ENCODE data around the gene NKG7. TPM values are rescaled to one million over a fixed set of nuclear protein-coding genes. Genes with fewer than 3 reads are reported as not detected.

NKG7 gene
- total RNA-seq, 1 donor from 2014 or later = 3.5 TPM

DNA sequence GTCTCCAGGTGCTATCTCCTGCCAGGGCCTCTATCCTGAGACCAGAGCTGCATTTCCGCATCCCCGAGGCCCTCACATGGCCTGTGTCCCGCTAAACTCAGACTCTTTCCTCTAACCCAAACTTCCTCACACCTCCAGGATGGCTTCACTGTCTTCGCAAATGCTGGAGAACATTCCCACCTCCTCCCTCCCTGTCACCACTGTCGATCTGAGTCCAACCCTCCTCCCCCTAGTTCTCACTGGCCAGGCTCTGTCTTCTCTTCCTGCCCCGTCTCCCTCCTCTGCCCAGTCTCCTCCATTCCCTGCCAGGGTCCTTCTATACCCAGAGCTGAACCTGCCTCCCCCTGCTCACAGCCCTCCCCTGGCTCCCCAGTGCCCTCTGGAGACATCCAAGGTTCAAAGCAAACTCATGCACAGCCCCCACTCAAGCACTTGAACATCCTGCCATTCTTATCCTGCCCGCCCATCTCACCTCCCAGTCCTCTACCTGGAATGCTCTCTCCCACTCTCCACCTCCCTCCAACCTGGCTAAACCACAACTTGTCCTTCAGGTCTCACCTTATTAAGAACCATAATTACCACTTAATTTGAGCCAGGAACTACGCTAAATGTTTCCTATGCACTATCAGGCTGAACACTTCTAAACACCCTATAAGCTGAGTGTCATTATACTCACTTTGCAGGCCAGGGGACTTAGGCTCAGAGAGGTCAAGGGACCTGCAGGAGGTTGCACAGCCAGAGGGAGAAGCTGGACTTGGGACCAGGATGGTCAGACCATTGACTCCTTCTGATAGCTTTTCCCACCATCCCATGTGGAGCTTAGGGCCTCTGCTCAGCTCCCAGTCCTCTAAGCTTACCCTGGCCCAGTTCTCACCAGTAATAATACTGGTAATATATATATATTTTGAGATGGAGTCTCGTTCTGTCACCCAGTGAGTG is 29.6 kb downstream of the NKG7 start:
- DNase-seq (ENCODE audit: missing footprints) = no peak
- intact Hi-C loops (cut with DNase I) = no loop called here
- ATAC-seq = no peak

DNA sequence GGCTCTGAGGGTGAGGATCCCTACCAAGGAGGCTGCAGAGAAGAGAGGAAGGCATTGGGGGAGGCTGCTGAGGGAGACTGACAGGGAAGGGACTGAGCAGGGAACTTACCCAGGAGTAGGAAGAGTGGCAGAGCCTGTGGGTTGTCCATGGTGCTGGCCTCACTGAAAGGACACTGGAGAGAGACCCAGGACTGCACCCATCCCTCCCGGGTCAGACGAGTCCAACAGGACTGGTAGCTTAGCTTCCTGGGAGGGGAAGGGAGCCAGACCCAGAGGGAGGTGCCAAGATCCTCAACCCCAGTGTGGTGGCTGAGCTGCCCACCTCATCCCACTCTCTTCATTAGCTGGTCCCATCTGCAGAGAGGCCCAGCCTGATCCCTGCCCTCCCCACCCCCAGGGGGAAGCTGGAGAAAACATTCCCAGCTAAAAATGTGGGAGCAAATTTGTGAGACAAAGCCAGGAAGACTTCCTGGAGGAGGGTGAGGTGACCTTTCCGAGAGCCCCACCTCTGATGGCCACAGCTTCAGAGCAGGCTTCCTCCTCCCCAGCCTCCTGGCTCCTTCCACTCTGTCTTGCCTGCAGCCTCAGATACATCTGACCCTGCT is 30.4 kb downstream of the NKG7 start, which contains the start of gene VSIG10L:
Gene VSIG10L (minus strand): TSS at position 164 of the 605 bp plus-strand sequence. CDS start 15 bp downstream, at position 149.
- intact Hi-C loops (cut with DNase I) = no loop called here
- no peak for ATAC-seq
- DNase-seq (ENCODE audit: missing footprints) = no peak

DNA sequence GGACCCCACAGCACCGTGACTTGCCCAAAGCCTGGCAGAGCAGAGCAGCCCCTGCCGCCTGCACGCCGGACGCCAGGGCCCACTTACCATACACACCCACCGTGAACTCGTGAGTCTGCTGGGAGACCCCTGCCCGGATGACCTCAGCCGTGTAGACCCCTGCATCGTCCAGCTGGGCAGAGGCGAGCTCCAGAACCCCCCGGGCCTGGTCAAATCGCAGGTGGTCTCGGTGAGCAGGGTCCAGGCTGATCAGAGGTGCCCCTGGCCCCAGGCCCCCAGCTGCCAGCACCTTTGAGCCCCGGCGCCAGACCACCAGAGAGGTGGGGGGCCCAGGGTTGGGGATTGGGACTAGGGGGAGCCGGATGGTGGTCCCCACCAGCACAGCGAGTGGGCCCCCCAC is 31.4 kb downstream of the NKG7 start:
- no peak for DNase-seq (ENCODE audit: missing footprints)
- intact Hi-C loops (cut with DNase I) = no loop called here
- ATAC-seq = no peak

DNA sequence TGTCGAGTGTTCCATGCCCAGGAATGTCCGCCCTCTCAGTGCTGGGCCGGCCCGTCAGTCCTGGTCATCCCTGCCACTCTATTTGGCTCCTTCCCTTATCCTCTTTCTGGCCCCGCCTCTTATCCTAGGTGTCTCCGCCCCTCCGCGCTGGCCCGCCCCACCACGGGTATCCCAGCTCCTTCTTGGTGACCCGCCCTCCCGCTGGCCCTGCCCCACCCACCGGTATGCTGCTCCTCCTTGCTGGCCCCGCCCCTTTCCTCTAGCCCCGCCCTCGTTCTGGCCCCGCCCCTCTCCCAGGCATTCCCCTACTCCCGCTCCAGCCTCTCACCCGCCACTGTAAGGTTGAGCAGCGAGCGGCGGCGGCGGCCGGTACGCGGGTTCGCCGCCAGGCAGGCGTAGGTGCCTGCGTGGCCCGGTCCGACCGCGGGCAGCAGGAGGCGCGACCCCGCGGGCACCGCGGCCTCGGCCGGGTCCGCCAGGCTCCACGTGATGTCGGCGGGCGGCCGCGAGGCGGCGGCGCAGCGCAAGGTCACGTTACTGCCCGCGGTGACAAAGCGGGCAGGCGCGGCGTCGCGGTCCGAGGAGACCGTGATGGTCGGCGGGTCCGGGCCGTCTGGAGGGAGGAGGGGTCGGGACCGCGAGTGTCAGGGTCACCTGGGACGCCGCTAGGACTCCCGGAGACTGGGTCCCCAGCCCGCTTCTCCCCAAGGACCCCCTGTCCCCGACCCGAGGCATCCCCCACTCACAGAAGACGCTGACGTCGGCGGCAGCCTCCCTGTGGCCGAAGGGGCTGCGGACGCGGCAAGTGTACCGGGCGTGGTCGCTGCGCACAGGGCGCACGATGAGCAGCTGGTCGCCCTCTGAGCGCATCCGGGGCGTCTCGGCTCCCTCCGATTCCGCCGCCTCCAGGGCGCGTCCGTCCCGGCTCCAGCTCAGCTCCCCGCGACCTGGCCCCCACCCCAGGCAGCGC is 32.5 kb downstream of the NKG7 start:
- intact Hi-C loops (cut with DNase I) = loop anchor here (1.0 to 2.0 kb wide), 4 partner anchors 27 to 317 kb away; no protein-coding TSS in a partner anchor
- peak; percentile 99 for DNase-seq (ENCODE audit: missing footprints)
- peak; percentile 97 for ATAC-seq

DNA sequence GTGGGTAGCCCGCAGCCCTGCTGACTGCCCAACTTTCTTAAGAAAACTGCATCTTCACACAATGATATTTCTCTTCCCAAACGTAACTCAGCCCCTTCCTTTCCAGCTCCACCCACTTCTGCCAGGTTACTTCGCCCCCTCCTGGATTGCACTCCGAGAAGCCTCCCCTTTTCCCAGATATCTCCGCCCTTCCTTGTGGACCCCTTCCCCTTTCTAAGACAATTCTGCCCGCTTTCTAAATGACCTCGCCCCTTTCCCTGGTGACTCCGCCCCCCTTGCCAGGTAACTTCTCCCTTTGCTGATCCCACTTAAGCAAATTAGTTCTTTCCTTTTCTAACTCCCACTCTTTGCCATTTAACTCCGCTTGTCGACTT is 33.2 kb downstream of the NKG7 start:
- DNase-seq (ENCODE audit: missing footprints) (no peak), ATAC-seq (no peak)
- intact Hi-C loops (cut with DNase I) = loop anchor here (1.0 to 2.0 kb wide), 4 partner anchors 28 to 318 kb away; no protein-coding TSS in a partner anchor

DNA sequence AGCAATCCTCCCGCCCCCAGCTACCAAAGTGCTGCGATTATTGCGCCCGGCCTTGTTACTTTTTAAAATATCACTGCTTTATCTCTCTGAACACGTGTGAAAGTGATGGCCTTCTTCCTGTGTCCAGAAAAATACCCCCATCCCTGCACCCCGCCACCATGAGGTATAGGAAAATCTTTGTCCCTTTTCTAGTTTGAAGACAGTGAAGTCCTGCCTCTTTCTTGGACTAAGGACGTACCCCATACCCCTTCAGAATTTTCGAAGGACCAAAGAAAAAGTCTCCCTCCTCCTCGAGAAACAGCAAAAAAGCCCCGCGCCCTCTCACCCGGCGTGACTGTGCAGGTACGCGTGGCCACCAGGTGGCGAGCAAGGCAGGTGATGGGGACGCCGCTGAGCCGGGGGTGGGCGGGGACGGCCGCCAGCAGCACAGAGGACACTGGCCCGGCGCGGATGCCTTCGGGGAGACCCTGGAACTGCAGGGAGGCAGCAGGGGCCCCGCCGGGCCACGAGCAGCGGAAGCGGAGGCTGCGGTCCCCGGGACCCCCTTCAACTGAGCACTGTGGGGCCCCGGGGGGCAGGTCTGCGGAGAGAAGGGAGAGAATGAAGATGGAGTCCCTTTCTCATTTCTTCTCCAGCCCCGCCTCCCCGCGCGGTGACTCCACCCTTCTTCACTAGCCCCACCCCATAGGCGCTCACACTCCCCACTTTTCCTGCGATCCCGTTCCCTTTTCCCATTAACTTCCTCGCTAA is 33.7 kb downstream of the NKG7 start:
- ATAC-seq (peak; percentile 72), DNase-seq (ENCODE audit: missing footprints) (peak; percentile 91)
- intact Hi-C loops (cut with DNase I) = loop anchor here (1.0 to 2.0 kb wide), 4 partner anchors 29 to 318 kb away; no protein-coding TSS in a partner anchor

DNA sequence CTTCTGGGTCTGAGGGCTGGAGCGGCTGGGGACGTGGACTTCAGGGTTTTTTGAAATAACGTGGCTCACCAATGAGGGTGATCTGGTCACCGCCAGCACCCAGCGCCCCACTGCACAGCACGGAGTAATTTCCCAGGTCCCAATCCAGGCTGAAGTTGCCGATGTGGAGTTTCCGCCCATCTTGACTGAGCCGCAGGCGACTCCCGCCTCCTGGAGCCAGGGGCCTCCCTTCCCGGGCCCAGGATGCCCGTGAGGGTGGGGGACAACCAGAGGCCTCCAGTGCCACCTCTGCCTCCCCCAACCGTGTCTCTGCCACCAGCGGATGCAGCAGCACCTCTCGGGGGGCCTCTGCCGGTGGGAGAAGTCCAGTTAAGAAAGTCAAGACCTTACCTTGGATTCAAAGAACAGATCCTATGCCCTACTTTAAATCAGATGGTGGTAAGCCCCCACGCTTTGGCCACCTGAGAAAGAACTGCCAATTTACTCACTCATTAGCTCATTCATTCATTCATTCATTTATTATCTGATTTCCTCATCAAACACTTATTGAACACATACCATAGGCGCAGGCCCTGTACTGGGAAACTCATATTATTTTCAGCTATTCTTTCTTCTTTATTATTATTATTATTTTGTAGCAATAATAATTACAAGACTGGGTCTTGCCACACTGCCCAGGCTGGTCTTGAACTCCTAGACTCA is 34.4 kb downstream of the NKG7 start:
- DNase-seq (ENCODE audit: missing footprints) (no peak), ATAC-seq (no peak)
- intact Hi-C loops (cut with DNase I) = loop anchor here (2.0 kb wide), 3 partner anchors 57 to 319 kb away; no protein-coding TSS in a partner anchor

DNA sequence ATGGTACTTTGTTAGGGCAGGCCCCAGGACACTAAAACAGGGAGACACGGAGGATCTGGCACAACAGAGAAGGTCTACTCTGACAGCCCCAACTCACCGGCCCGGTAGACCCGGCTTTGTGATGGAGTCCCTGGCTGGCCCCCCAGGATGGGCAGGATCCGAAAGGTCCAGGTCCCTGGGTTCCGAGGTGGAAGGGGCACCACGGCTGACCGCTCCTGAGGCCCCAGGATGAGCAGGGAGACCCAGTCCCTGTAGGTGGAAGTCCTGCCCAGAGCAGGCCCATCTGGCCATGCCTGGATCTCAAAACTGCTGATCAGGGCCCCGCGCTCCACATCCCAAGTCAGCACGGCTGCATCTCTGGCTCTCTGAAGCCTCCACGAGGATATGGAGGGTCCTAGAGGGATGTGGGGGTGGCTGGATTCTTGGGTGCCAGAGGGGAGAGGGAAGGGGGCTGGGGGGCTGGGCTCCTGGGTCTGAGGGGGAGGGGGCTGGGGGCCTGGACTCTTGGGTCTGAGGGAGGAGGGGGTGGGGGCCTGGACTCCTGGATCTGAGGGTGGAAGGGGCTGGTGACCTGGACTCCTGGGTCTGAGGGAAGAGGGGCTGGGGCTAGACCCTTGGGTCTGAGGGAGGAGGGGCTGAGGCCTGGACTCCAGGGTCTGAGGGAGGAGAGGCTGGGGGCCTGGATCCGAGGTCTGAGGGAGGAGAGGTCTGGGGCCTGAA is 35.2 kb downstream of the NKG7 start:
- intact Hi-C loops (cut with DNase I) = no loop called here

DNA sequence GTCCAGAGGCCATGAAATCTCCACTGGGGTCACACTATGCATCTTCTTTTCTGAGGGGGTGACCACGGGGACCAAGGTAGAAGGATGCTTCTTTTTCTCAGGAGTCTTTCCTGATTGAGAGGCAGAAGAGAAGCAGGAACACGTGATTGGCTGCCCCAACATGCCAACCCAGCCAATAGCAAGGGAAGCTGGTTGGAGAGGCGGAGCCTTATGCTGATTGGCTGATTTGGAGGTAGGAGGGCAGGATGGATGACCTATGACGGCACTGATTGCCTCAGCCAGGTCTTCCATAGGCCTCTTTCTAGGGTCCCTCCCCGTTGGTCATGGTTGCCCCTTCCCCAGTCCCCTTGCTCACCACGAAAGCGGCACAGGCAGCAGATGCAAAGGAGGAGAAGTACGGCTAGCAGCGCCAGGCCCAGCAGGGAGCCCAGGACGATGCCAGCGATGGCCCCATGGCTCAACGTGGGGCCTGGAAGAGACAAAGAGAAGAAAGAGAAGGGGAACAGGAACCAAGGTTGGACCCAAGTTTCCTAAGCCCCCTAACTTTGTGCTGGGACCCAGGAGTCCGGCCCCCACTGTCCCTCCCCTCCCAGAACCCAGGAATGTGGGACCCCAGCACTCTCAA is 38.5 kb downstream of the NKG7 start:
- DNase-seq (ENCODE audit: missing footprints) (no peak), ATAC-seq (no peak)
- intact Hi-C loops (cut with DNase I) = no loop called here

More for the DNA sequence above, 35.2 kb downstream of the NKG7 start:
- DNase-seq (ENCODE audit: missing footprints) (no peak), ATAC-seq (no peak)

DNA sequence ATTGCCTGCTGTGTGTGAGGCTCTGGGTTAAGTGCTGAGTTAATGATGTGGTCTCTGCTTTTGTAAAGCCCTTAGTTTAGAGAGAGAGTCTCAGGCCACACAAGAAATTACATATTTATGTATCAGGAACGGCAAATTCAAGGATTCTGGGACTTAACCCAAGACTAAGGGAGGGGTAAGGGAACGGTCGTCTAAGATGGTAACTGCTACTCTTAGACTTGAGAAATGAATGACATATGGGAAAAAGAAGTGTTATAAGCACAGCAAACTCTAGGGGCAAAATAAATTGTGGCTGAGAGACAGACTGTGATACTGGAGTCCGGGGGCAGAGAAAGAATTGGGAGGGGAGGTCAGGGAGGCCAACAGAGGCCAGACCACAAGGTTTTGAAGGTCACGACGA is 40.7 kb downstream of the NKG7 start:
- DNase-seq (ENCODE audit: missing footprints) (no peak), ATAC-seq (no peak)
- intact Hi-C loops (cut with DNase I) = no loop called here

DNA sequence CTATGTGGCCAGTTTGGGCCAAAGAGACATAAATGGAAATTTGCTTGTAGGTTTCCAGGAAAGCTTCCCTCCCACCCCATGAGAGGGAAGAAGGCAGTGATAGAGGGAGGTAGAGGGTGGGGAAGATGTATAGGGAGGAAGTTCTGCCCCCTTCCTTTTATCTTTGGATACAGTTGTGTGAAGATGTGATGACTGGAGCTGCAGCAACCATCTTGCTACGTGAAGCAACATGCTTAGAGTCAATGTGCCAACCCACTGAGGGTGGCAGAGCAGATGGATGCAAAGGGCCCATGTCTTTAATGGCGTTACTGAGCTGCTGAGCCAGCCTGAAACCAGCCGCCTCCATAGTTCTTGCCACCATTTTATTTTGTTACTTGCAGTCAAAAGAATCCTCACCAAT is 41.3 kb downstream of the NKG7 start:
- DNase-seq (ENCODE audit: missing footprints) (no peak), ATAC-seq (no peak)
- intact Hi-C loops (cut with DNase I) = no loop called here

DNA sequence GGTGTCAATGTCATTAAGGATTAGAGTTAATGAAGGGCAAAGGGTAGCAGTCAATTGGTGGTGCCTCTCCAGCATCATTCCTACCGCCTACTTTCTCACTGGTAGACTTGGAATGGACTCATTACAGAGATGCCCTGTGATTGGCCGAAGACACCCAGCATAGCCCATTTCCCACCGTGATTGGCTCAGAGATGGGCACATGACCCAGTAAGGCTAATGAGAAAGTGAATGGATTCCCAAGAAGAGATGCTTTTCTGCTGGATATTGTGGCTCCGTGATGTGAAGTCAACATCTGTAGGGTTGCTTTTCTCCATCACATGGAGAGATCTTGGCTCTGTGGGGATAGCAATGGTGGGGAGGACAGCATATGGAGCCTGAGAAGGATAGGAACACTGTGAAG is 42.1 kb downstream of the NKG7 start:
- intact Hi-C loops (cut with DNase I) = no loop called here
- DNase-seq (ENCODE audit: missing footprints) (no peak), ATAC-seq (no peak)

DNA sequence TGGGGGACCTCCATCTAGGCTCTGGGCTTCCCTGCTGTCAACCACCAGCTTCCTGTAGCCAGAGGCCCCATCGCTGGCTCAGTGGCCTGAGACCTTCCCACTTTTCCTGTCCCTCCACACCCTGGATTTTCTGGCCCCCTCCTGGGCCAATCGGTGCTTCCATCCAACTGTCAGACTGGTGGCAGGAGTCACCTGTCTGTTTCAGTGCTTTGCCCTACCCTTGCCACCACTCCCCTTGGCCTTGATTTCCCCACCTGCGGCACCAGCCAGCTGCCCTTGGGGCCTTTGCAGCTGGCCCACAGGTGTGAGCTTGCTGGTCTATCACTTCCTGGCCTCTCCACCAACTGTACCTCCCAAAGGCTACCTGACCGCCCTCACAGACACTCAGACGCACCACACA is 43.0 kb downstream of the NKG7 start:
- no peak for ATAC-seq
- no peak for DNase-seq (ENCODE audit: missing footprints)
- intact Hi-C loops (cut with DNase I) = no loop called here

DNA sequence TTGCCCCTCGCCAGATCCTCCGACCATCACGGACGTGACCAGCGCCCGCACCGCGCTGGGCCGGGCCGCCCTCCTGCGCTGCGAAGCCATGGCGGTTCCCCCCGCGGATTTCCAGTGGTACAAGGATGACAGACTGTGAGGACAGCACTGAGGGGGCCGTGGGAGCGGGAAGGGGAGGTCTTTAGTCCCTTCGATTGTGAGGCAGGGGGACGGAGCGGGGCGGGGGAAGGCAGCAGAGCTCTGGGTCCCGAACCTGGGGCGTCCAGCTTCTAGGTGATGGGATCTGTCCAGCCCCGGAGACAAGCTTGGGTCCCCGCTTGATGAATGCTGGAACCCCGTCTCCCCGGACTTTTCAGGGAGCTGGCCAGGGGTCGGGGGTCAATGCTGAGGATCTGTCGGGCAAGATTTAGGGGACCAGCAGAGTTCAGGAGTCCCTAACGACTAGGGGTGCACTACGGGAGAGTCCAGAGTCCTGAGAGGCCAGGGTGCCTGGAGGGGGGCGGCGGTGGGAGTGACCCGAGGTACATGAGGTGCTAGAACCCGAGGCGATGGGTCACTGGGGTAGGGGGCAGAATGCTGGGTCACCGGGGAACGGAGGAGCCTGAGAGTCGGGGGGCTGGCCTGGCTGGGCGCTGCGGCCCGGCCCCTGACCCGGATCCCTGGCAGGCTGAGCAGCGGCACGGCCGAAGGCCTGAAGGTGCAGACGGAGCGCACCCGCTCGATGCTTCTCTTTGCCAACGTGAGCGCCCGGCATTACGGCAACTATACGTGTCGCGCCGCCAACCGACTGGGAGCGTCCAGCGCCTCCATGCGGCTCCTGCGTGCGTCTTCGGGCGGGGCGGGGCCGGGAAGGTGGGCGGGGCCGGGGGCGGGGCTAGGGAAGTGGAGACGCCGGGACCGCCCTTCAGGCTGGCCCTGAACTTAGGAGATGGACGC is 45.1 kb downstream of the NKG7 start:
- peak; percentile 80 for DNase-seq (ENCODE audit: missing footprints)
- no peak for ATAC-seq
- intact Hi-C loops (cut with DNase I) = no loop called here

DNA sequence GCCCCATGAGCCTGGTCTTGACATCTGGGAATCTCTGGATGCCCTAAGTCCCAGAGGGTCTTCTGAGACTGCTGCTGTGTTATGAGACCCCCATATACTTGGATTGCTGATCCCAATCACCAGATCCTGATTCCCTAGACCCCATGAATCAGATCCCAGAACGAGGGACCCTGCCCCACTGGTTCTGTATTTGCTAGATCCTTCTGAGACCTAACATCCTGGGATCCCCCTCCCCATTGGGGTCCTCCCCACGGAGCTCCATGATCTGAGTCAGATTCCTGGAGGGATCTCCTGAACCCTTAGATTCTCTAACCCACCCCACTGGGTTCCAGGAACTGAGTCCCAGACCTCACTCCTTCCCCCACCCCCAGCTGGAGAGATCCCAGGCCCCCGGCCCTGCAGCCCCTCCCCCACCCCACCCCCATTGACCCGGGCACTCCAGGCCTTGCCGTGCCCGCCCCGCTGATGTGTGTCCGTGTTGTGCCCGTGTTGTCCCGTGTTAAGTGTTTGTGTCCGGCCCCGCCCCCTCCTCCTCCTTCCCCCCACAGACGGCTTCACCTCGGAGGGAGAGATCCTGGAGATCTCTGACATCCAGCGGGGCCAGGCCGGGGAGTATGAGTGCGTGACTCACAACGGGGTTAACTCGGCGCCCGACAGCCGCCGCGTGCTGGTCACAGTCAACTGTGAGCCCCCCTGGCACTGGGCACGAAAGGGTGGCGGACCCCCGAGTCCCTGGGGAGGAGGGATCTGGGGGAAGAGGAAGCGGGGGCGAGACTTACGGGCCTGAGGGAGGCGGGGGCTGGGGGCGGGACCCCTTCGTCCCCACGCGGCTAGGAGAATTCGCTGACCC is 46.0 kb downstream of the NKG7 start:
- ATAC-seq (no peak), DNase-seq (ENCODE audit: missing footprints) (no peak)
- intact Hi-C loops (cut with DNase I) = no loop called here
